MM.1S (cell line): ENCODE data around the gene TSPOAP1.

Experiments
- CTCF ChIP-seq: fragments of 300-600 bp; sonication (generic); IDR thresholded peaks from 2 replicates; pipeline ENCODE4 v1.5.1; 2016; ENCODE audit warnings: antibody characterized with exemption, low read length, mixed read lengths
- EZH2phosphoT487 ChIP-seq: fragments of 300-600 bp; sonication (generic); IDR thresholded peaks from 2 replicates; pipeline ENCODE4 v1.6.1; 2018; ENCODE audit warnings: antibody characterized with exemption, low read length

- TF ChIP-seq CTCF (no peak), EZH2phosphoT487 (no peak)
Observed at GRCh38 chr17:58351182-58351581, 22.6 kb upstream of the TSPOAP1 start.
